GM18951 (cell line): ENCODE results near the gene TARBP1.
"Not testable (repeated sequence)": the region's sequence is repeated elsewhere in the genome, so short reads cannot be mapped to it uniquely, and the experiment has no call there.

Experiments used
- POLR2A ChIP-seq: IDR thresholded peaks from 4 replicates; pipeline ENCODE4 v1.6.1; 2011; ENCODE audit warnings: mild to moderate bottlenecking; ENCODE audit not compliant: insufficient read length, insufficient read depth; ENCODE audit errors: extremely low read depth
- in situ Hi-C: fragments of 300-500 bp; cut with MboI; formaldehyde crosslinking; loops from one replicate; pipeline ENCODE4 v1.12.0; 2022; ENCODE audit warnings: low sequenced_read_pairs, mixed read lengths, inconsistent platforms; ENCODE audit not compliant: unreplicated experiment

TARBP1 gene

GRCh38 chr1:234373064-234373958 lies 105.7 kb downstream of the TARBP1 start, which contains the start of gene COA6:
Gene COA6 (plus strand): TSS chr1:234373456. CDS start chr1:234373467, 11 bp downstream.
- in situ Hi-C loops, result no loop called here
- TF ChIP-seq POLR2A, result peak; percentile 93

DNA sequence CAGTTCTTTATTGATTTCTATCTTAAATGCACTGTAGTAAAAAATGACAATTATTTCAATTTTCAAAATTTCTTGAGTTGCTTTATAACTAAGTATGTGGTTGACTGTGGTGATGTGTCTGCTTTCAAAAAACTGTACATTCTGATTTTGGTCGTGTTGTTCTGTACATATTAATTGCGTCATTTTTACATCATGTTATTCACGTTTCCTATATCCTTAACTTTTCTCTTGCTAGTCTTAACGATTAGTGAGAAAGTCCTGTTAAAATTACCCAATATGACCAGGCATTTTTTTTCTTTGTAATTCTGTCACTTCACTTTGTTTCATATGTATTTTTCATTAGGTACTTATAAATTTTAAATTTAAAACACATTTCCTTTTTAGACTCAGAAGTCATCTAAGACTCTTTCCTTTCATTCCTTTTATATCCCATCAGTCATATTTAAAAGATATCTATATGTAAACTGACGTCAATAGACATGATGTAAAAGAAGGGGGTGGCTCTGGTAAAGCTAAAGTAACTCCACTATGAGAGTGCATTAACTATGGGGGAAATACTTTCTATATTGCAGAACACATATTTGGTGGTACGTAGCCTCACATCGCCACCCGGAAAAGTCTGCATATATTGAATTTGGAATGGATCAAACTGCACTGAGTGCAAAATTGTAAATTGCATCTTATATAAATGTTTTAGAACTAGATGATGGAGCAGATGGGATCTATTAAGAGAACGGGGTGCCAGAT lies 106.8 kb downstream of the TARBP1 start:
- TF ChIP-seq POLR2A, result no peak
- in situ Hi-C loops, result no loop called here

- in situ Hi-C loops, result no loop called here
- no peak for TF ChIP-seq POLR2A
Measured at GRCh38 chr1:234371414-234371813, 107.6 kb downstream of the TARBP1 start.

- in situ Hi-C loops, result no loop called here
- no peak for TF ChIP-seq POLR2A
Measured at GRCh38 chr1:234369784-234370183, 109.2 kb downstream of the TARBP1 start.

- TF ChIP-seq POLR2A, result no peak
- in situ Hi-C loops, result no loop called here
Measured at GRCh38 chr1:234369033-234369430, 109.9 kb downstream of the TARBP1 start.

- TF ChIP-seq POLR2A, result no peak
- in situ Hi-C loops, result no loop called here
Measured at GRCh38 chr1:234368320-234369032, 110.5 kb downstream of the TARBP1 start.

GRCh38 chr1:234362558-234362957 lies 116.4 kb downstream of the TARBP1 start:
- TF ChIP-seq POLR2A, result no peak
- in situ Hi-C loops, result no loop called here

DNA sequence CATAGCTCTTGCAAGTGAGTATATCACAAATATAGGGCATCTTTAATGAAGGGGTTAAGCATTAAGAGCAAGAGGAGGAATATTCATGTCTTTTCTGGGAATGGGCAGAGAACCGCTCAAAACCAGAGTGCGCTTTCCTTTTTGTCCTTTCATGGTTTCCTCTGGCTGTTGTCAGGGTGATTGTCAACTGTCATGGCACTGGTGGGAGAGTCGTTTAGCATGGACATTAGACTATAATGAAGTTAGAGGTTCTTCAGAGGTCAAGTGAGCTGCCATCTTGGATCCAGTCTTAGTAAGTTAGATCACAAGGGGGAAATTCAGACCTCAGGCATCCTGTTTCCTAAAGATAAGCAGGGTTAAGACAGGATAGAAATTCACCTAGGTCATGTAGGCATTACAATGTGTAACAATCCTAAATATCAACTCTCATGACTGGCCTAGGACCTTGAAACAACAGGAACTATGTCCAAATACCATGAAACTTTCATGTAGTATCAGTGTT lies 117.8 kb downstream of the TARBP1 start:
- in situ Hi-C loops, result no loop called here
- TF ChIP-seq POLR2A, result no peak

- TF ChIP-seq POLR2A, result no peak
- in situ Hi-C loops, result no loop called here
Measured at GRCh38 chr1:234357831-234358230, 121.1 kb downstream of the TARBP1 start.

- in situ Hi-C loops, result not testable (repeated sequence)
- TF ChIP-seq POLR2A, result peak; percentile 56
Measured at GRCh38 chr1:234356615-234357269, 122.2 kb downstream of the TARBP1 start.

DNA sequence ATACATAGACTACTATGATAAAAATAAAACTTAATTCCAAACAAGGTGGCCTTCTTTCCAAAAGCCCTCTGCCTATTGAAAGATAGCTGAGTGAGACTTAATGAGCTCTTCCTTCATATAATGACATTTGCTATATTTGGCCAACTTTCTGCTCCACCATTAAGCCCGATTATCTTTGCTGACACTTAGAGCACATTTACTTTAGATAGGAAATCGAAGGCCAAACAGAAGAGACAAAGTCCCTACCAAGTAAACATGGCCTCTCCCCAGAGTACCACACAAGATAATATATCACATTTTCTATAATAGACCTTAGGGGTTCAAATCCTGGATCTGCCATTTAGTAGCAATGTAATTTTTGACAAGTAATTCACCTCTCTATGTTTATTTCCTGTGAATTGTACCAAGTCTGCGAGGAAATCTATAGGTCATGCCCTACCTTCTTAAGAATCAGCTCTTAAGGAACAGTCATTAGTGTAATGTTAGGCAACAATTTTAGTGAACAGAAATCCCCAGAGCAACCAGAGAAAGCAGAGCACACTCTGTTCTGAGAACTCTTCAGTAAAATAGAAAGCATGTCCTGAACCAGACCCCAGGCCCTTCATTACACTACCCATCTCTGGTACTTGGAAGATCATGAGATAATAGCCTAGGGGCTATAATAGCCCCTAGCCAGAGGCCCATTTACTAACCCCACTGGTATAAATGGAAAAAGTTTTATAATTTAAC lies 123.0 kb downstream of the TARBP1 start:
- no peak for TF ChIP-seq POLR2A

GRCh38 chr1:234348964-234349363 lies 130.0 kb downstream of the TARBP1 start:
- no peak for TF ChIP-seq POLR2A
- in situ Hi-C loops, result no loop called here

More for the DNA sequence above, 123.0 kb downstream of the TARBP1 start:
- in situ Hi-C loops, result no loop called here
